OCI-M2 (cell line): Measurements from ENCODE around the gene PLSCR1.

ENCODE experiments used
- DNase-seq: peaks from one replicate; lab custom pipeline; 2025; ENCODE audit not compliant: unreplicated experiment; lab: John Stamatoyannopoulos, UW

The PLSCR1 gene, protein sequence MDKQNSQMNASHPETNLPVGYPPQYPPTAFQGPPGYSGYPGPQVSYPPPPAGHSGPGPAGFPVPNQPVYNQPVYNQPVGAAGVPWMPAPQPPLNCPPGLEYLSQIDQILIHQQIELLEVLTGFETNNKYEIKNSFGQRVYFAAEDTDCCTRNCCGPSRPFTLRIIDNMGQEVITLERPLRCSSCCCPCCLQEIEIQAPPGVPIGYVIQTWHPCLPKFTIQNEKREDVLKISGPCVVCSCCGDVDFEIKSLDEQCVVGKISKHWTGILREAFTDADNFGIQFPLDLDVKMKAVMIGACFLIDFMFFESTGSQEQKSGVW

DNA sequence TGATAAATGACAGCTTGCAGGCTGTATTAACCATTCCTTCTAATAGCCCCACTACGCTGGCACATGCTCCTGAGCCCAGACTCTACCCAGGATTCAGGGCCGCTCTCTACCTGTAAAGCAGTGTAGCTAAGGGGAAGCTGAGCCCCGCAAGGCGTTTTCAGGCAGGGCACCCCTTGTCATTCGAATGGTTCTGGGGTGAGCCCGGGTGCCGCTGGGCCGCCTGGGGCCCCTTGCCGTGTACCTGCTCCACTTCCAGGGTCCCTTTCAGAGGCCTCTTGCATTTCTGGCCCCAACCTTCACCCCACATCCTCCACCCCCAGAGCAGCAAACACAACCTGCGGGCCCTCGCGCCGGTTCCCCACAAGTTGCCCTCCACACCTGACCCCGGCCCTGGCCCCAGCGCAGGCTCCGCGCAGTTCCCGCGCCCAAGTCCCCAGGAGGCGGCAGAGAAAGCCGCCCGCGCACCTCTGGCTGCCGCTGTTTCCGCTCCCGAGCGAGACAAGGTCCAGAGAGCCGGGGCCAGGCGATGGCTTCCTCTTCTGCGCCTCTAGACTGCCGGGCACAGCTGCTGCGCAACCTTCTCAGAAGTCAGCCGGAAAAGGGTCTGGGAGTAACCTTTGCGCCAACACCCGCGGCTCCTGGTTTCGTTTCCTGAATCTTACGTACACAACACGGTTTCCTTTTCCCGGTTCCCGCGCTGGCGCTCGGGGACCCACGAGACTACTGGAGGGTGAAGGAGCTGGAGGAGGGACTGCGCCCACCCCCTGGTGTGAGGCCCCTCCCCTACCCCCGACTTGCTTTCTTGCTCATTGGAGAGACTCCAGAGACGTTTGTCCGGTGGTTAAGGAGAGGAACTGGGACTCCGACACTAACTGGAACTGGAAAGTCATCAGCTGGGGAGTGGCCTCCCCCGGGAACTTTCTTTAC, at the start of gene PLSCR1:
PLSCR1 (minus strand) TSS at position 606 of the 927 bp plus-strand sequence. CDS start 8,055 bp downstream, outside the sequence.
- peak; percentile 66 for DNase-seq

DNA sequence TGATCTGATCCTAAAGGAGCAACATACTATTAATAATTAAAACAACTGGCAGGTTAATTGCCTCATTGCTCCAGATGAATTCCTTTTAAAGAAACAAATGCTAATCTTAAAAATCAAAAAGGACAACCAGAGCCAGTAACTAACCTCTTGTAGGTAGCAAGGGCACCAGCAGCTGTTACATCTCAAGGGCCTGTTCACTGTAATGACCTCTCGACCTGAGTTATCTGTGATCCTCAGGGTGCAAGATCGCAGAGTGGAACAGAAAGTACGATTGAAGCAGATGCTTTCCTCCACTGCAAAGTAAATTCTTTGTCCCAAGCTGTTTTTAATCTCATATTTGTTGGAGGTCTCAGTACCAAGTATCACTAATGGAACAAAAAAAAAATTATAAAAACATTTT, 49.4 kb upstream of the PLSCR1 start:
- DNase-seq = no peak

DNA sequence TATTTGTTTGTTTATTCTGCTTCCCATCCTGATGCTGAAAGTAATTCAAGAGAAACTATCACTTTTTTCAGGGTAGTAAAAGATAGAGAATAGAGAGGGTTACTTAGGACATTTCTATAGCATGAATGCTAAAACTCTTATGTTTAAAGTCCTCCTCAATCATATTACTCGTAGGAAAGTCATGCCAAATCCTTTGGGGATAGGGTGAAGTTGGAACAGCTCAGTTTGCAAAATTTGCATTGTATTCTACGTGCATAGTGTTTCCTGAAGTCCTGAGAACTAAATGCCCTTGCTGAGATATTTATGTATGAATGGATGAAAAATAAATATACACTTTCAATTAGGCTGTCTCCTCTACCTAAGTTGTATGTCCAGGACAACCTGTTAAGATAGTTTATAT, 46.1 kb upstream of the PLSCR1 start:
- DNase-seq = no peak

DNA sequence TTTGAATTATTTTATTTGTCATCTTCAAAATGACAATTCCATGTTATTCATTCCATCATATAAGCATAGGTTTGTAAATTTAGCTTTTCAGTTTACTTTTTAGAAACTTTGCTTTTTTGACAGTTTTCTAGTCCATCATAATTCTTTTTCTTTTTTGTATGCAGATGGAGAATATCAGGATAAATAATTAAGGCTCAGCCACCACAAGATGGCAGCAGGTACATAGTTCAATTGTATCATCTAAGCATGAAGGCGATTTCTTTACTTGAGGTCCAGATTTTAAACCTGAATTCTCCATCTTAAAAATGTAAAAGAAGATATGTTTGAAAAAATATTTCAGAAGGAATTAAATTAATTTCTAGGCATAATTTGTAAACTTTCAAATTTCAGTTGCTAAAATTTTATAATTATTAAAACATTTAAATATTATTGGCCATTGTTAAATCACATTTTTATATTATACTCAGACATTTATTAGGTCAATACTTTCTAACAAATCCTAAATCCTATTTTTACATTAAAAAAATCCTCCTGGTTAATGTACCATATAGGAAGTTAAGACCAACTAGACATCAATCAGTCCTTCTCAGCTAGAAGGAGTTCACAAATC, 45.6 kb upstream of the PLSCR1 start:
- DNase-seq = no peak

DNA sequence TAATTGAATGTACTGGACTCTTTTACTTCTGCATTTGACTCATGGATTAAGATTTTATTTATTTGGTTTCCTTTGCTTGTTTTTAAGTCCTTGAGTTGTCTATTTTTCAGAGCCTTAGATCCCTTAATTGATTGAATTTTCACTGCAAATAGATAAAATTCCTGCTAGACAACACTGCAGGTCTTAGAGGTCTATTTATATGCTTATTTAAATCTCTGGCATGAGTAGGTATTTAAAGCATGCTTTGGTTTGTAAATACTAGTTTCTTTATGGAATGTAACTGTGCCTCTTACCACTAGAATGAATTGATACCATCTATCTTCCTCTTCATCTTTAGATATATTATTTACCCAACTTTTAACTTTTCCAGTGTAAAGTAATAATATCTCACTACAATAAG, 40.7 kb upstream of the PLSCR1 start:
- DNase-seq = no peak

DNA sequence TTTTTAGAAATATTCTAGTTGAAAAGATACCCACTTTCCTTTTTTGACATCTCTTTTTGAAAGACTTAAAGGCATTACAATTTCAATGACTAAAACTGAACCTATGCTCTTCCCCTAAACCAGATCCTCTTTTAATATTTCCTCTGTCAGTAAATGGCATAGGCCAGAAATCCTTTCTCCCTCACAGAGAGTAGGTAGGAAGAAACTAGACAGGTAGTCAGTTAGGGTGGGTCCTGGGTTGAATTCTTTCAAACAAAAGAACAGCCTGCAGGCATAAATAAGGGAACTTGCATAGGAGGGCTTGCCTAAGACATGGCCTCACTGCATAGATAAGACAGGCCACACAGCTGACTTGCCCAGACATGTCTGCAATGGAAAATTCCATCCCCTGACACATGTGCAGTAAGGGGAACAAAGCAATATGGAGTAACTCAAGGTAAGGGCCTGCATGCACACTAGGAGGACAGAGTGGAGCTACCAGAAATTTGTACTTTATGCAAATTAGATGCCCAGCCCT, 37.6 kb upstream of the PLSCR1 start:
- no peak for DNase-seq

DNA sequence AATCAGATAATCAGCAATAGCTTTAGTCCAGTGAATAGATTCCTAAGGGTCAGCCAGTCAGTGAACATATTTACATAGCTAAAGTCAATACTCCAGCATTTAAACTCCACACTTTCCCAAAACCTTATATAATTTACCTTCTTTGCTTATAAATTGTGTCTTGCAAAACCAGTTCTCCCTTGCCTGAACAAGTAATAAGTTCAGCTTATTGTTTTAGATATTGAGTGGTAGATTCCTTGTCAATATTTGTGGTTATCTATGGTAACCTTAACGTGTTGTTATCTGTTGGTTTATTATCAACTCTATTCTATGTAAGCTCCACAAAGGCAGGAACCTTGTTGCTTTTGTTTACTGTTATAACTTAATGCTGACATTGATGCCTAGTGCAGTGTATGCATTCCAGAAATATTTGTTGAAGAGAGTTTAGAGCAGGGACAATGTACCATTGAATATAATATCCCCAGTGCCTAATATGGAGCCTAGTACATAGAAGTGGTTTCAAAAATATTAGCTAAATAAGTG, 36.7 kb upstream of the PLSCR1 start:
- no peak for DNase-seq

DNA sequence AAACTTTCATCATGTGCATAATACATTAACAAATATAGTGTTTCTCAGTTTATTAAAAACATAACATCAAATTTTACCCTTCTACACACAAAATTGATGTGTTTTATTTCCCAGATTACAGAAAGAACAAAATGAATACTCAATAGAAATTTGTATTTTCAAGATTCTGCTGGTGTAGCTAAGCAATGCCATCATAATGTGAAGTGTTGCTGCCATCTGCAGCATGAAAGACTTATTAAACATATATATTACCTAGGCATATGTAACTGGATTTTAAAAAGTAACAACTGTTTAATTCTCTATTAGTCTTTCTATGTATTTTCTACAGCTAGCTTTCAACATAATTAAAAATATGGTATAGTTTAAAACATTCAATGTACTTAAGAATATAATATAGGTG, 33.3 kb upstream of the PLSCR1 start:
- DNase-seq = no peak

DNA sequence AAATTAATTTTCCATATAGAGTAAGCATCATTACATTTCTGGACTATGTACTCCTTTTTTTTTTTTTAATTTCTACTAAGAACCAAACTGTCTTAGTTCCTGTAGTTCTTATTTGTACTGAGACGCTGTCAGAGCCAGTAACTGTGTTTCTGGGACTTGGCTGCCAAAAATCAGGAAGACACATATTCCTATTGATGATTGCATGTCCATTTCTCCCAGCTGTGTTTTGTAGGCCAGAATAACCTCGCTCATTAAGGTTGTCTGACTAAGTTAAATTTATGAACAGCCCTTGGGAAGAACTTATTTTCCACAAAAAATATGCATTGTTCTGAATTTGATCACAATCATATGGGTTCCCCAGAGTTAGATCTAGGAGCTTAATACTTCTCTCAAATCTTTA, 31.2 kb upstream of the PLSCR1 start:
- no peak for DNase-seq

DNA sequence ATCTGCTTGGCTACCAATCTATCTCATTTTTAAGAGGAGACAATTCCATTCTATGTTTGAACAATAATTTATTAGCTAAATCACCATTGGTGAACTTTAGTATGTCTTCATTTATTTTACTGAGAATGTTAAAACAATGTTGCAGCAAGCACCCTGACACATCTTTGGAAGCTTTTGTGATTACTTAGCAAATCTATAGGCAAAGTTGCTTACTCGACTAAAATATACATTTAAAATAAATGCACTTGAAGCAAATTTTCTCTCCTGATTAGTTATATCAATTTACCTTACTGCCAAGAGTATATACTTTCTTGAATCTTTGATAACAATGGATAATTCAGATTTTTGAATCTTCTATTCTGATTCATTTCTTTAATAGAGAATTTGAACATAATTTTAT, 29.8 kb upstream of the PLSCR1 start:
- no peak for DNase-seq

DNA sequence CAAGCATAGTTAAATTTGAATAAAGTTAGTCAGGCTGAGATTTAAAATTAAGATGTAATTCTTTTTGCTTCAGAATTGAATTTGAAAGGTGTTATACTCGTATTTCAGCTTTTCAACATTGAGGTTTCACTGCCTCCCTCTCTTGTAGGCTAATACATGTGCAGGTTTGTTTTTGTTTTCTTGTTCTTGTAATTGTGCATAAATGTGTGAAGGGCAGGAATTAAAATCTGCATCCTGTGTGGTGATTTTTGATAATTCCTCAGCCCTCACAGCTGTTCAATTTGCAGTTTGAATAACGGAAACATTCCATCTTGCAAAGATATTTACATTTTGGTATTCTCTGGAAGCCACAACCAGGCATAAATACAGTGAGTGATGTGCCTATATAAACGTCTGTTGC, 24.9 kb upstream of the PLSCR1 start:
- no peak for DNase-seq

DNA sequence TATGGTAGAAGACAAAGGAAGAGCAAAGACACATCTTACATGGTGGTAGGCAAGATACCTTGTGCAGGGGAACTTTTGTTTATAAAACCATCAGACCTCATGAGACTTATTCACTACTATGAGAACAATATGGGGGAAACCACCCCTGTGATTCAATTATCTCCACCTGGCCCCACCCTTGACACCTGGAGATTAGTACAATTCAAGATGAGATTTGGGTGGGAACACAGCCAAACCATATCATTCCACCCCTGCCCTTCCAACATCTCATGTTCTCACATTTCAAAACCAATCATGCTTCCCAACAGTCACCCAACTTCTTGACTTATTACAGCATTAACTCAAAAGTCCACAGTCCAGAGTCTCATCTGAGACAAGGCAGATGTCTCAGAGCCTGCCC, 21.7 kb upstream of the PLSCR1 start:
- DNase-seq = no peak

DNA sequence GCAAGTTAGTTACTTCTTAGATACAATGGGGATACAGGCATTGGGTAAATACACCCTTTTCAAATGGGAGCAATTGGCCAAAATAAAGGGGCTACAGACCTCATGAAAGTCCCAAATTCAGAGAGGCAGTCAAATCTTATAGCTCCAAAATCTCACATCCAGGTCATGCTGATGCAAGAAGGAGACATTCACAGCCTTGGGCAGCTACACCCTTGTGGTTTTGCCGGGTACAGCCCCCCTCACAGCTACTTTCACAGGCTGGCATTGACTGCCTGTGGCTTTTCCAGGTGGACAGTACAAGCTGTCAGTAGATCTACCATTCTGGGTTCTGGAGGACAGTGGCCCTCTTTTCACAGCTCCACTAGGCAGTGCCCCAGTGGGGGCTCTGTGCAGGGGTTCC, 17.5 kb upstream of the PLSCR1 start:
- no peak for DNase-seq

DNA sequence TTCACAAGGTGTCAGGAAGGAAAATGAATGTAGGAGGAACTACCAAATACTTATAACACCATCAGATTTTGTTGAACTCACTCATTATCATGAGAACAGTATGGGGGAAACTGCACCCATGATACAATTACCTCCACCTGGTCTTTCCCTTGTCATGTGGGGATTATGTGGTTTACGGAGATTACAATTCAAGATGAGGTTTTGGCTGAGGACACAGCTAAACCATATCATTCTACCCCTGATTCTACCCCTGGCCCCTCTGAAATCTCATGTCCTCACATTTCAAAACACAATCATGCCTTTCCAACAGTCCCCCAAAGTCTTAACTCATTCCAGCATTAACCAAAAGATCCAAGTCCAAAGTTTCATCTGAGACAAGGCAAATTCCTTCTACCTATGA, 17.1 kb upstream of the PLSCR1 start:
- no peak for DNase-seq

DNA sequence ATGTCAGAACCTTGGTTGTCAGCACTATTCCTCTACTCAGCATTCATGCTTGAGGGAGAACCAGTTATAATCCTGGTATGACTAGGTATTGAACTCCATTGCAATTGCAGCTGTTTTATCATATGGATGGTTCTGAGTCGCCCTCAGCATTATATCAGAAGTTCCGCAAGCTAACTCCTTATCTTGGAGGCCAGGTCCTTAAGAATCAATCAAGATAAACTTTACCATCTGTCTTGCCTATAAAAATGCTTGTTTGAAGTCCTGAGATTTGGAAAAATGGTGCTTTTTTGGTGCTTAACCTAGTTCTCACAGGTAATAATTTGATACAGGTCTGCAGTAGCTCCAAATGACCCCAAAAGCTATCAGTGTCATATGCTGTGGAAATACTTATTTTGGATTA, 16.3 kb upstream of the PLSCR1 start:
- DNase-seq = no peak

DNA sequence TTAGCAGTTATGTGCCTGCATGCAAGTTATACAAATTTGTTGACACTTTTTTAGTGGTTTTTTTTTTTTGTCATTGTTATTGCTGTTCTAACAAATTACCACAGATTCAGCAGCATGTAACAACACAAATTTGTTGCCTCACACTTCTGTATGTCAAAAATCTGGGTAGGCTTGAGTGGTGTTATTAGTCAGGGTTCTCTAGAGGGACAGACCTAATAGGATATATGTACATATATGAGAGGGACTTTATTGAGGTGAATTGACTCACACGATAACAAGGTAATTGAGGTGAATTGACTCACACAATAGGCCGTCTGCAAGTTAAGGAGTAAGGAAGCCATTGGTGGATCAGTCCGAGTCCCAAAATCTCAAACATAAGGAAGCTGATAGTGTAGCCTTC, 15.0 kb upstream of the PLSCR1 start:
- no peak for DNase-seq

DNA sequence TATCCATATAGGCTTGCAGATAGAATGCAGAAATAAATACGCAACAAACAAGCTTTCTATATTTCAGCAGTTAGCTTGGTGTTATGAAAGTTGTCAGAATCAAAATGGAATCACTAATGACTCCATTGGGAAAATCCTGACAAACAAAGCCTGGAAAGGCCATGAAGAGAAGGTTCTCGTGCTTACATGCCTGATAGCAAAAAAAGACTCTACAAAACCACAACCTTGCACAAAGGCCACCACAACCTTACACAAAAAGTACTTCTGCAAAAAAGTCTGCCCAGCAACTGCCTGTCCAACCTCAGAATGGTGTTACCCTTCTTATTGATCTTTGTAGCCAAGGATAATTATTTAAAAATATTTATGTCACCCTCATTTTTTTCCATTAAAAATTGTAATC, 14.4 kb upstream of the PLSCR1 start:
- no peak for DNase-seq

DNA sequence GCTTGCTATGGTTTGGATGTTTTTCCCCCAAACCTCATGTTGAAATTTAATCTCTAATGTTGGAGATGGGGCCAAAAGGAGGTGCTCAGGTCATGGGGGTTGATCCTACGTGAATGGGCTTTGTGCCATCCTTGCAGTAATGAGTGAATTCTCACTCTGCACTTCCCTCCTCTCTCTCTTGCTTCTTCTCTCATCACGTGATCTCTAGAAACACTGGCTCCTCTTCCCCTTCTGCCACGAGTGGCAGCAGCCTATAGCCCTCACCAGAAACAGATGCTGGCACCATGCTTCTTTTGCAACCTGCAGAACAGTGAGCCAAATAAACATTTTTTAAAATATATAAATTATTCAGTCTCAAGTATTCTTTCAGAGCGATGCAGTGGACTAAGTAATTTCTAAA, 13.3 kb upstream of the PLSCR1 start:
- DNase-seq = no peak

DNA sequence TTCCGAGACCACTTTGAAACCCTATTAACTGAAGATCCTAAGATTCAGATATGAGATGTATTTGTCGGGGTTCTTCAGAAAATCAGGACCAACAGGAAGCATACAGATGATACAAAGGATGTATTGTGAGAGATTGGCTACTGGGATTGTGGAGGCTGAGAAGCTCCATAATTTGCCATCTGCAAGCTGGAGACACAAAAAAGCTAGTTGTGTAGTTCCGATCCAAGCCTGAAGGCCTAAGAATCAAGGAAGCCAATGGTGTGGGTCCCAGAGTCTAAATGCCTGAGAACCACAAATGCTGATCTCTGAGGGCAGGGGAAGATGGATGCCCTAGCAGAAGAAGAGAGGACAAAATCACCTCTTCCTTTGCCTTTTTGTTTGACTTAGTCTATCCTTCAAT, 10.9 kb upstream of the PLSCR1 start:
- DNase-seq = no peak

DNA sequence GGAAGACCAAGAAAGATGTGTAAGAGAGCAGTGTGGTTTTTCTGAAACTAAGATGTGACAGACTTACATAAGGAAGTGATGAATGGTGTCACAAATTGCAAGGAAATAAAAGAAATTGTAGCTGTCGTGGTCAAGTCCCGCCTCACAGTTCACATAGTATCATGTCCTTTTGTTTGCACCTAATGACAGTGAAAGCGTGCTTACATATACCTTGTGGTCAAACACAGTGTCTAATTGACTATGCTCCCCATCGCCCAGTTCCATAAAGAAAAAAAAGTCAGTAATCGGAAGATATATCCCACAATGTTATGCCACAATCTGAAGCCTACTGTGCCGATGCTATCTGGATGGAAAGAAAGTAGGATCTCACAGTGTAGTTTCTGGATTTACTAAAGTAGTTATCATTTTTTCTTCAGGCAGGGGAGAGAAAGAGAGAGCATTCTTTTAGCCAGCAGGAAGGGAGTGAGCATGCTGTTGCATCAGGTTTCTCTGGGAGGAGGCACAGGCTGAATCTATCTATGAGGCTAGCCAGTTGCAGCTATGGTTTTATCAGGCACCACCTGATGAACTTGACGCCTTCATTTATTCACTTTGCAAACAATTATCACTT, 9.8 kb upstream of the PLSCR1 start:
- no peak for DNase-seq
